ENCODE measurements around the gene VWCE. TPM values are rescaled to one million over a fixed set of nuclear protein-coding genes. Genes with fewer than 3 reads are reported as not detected.
A peak's percentile ranks its signal among the peaks of the same experiment; 100 is the strongest.

The VWCE gene, protein sequence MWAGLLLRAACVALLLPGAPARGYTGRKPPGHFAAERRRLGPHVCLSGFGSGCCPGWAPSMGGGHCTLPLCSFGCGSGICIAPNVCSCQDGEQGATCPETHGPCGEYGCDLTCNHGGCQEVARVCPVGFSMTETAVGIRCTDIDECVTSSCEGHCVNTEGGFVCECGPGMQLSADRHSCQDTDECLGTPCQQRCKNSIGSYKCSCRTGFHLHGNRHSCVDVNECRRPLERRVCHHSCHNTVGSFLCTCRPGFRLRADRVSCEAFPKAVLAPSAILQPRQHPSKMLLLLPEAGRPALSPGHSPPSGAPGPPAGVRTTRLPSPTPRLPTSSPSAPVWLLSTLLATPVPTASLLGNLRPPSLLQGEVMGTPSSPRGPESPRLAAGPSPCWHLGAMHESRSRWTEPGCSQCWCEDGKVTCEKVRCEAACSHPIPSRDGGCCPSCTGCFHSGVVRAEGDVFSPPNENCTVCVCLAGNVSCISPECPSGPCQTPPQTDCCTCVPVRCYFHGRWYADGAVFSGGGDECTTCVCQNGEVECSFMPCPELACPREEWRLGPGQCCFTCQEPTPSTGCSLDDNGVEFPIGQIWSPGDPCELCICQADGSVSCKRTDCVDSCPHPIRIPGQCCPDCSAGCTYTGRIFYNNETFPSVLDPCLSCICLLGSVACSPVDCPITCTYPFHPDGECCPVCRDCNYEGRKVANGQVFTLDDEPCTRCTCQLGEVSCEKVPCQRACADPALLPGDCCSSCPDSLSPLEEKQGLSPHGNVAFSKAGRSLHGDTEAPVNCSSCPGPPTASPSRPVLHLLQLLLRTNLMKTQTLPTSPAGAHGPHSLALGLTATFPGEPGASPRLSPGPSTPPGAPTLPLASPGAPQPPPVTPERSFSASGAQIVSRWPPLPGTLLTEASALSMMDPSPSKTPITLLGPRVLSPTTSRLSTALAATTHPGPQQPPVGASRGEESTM
- under 1 TPM; 0.61 to 0.95 (median 0.82) TPM for total RNA-seq
- 0.14 TPM for total RNA-seq (2013)

DNA sequence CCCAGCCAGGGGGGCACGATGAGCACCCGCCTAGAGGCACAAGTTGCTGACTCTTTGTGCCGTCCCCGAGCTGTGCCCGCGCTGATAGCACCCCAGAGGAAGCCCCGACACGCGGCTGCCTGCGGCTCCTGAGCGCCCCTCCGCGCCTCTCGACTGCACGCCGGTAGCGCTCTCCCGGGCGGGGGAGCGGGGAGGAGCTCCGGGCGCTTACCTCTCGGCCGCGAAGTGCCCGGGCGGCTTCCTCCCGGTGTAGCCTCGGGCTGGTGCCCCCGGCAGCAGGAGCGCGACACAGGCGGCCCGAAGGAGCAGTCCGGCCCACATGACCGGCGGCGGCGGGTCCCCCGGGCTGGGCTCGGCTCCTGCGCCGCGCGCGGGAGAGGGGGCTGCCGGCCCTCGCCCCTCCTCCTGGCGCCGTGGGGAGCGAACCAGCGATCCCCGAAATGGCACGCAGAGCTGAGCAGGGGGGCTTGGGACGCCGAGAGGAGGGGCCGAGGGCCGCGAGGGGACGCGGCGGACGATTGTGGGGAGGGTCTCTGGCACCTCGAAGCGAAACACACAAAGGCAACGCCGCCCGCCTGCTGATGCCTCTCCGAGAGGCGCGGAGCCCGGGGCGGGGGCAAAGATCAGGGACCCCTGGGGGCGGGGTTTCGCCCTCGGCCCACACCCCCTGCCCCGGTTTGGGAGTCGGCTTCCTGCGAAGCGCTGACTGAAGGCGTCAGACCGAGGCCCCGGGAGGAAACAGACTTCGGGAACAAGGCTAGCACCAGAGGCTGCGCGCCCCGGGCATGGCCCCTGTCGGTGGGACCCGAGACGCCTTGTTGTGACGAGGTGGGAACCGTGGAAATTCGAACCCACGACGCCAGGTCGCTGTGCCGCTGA is at the start of gene VWCE:
VWCE (minus strand) TSS at position 600 of the 879 bp plus-strand sequence; CDS start at position 321, 279 bp downstream.
- DNase-seq (peak; percentile 37 to 75), ATAC-seq (peak; percentile 82 to 89 (median 84))
- Histone ChIP-seq H3K36me3 (ENCODE audit: control insufficient read depth, insufficient read depth, low read length) (peaks cover 7% of the 10 kb centered on the region), H3K4me1 (ENCODE audit: control insufficient read depth, insufficient read depth, low read length) (peaks cover 32% of the 10 kb centered on the region), H3K9me3 (ENCODE audit: control insufficient read depth, insufficient read depth, low read length) (no peaks in the 10 kb centered on the region), H3K4me3 (ENCODE audit: low read length) (peak within 1 kb of the TSS; percentile 38), H3K27ac (ENCODE audit: low read length) (no peak within 1 kb of the TSS), H3K27me3 (ENCODE audit: control insufficient read depth, insufficient read depth, low read length) (peaks cover 9% of the 10 kb centered on the region)
- peaks cover 0 to 15% of the 10 kb centered on the region in 2 donors for H3K27me3 Mint-ChIP-seq (ENCODE audit: low read depth in 2 of 2)
- H3K27ac Mint-ChIP-seq = no peak within 1 kb of the TSS
- peaks cover 32 to 39% of the 10 kb centered on the region in 2 donors for H3K4me1 Mint-ChIP-seq
- TF ChIP-seq, protein P1, sequence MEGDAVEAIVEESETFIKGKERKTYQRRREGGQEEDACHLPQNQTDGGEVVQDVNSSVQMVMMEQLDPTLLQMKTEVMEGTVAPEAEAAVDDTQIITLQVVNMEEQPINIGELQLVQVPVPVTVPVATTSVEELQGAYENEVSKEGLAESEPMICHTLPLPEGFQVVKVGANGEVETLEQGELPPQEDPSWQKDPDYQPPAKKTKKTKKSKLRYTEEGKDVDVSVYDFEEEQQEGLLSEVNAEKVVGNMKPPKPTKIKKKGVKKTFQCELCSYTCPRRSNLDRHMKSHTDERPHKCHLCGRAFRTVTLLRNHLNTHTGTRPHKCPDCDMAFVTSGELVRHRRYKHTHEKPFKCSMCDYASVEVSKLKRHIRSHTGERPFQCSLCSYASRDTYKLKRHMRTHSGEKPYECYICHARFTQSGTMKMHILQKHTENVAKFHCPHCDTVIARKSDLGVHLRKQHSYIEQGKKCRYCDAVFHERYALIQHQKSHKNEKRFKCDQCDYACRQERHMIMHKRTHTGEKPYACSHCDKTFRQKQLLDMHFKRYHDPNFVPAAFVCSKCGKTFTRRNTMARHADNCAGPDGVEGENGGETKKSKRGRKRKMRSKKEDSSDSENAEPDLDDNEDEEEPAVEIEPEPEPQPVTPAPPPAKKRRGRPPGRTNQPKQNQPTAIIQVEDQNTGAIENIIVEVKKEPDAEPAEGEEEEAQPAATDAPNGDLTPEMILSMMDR (IDR thresholded peaks at IDR 0.05) = no peak
- no peaks in the 10 kb centered on the region for H3K9me3 Mint-ChIP-seq
- under 1% methylated on average over 97 of the region's 97 CpGs for WGBS (ENCODE audit: insufficient coverage)
- no peaks in the 10 kb centered on the region for H3K36me3 Mint-ChIP-seq
- H3K4me3 Mint-ChIP-seq = peak within 1 kb of the TSS; percentile 81
- intact Hi-C loops (cut with micrococcal nuclease) = no loop called here

DNA sequence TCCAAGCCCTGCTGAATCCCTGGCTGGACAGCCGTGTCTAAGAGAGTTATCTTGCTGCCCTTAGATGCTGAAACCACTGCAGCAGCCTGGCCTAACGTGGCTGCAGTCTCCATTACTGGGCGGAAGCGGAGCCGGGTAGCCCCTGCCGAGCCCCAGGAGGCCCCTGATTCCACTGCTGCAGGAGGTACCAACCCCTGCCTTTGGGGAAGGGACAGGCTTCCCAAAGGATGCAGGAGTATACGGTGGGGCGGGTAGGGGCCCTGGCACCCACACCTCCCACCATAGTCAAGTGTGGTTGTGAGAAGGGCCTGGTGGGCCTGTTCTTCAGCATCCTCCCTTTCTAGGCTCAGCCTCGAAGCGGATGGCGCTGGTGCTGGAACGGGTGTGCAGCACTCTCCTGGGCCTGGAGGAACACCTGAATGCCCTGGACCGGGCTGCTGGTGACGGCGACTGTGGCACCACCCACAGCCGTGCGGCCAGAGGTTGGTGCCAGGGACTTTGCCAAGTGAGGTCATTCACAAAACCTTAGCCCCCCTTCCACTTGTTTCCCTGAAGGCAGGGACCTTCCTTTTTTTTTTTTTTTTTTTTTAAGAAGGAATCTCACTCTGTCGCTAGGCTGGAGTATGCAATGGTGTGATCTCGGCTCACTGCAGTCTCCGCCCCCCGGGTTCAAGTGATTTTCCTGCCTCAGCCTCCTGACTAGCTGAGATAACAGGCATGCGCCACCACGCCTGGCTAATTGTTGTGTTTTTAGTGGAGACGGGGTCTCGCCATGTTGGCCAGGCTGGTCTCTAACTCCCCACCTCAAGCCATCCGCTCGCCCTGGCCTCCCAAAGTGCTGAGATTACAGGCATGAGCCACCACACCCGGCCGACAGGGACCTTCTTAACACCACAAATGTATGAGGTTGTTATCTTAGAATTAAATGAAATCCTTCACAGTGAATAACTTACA is 49.0 kb upstream of the VWCE start:
- Mint-ChIP-seq H3K27me3 (ENCODE audit: low read depth in 2 of 2) (no peaks in the 10 kb centered on the region), H3K4me3 (no peak overlapping the region), H3K27ac (no peak overlapping the region), H3K36me3 (no peaks in the 10 kb centered on the region), H3K4me1 (no peaks in the 10 kb centered on the region), H3K9me3 (no peaks in the 10 kb centered on the region)
- no peak for DNase-seq
- Histone ChIP-seq H3K27me3 (ENCODE audit: control insufficient read depth, insufficient read depth, low read length) (no peaks in the 10 kb centered on the region), H3K4me3 (ENCODE audit: low read length) (no peak overlapping the region), H3K27ac (ENCODE audit: low read length) (no peak overlapping the region), H3K4me1 (ENCODE audit: control insufficient read depth, insufficient read depth, low read length) (no peaks in the 10 kb centered on the region), H3K9me3 (ENCODE audit: control insufficient read depth, insufficient read depth, low read length) (no peaks in the 10 kb centered on the region), H3K36me3 (ENCODE audit: control insufficient read depth, insufficient read depth, low read length) (peaks cover 15% of the 10 kb centered on the region)
- ATAC-seq = no peak
- WGBS (ENCODE audit: insufficient coverage) = 96% methylated on average over 24 of the region's 29 CpGs
- TF ChIP-seq, protein P1 (IDR thresholded peaks at IDR 0.05) = no peak
- intact Hi-C loops (cut with micrococcal nuclease) = no loop called here

- no peak overlapping the region for H3K4me3 ChIP-seq (ENCODE audit: low read length)
- Mint-ChIP-seq H3K27me3 (ENCODE audit: low read depth in 2 of 2) (no peaks in the 10 kb centered on the region), H3K9me3 (no peaks in the 10 kb centered on the region), H3K27ac (no peak overlapping the region), H3K4me1 (no peaks in the 10 kb centered on the region), H3K36me3 (no peaks in the 10 kb centered on the region), H3K4me3 (no peak overlapping the region)
- 96% methylated on average over 20 of the region's 20 CpGs for WGBS (ENCODE audit: insufficient coverage)
- no peaks in the 10 kb centered on the region for H3K9me3 ChIP-seq (ENCODE audit: control insufficient read depth, insufficient read depth, low read length)
- intact Hi-C loops (cut with micrococcal nuclease) = no loop called here
- H3K36me3 ChIP-seq (ENCODE audit: control insufficient read depth, insufficient read depth, low read length) = peaks cover 3% of the 10 kb centered on the region
- no peak for ATAC-seq
- no peaks in the 10 kb centered on the region for H3K4me1 ChIP-seq (ENCODE audit: control insufficient read depth, insufficient read depth, low read length)
- H3K27ac ChIP-seq (ENCODE audit: low read length) = no peak overlapping the region
- TF ChIP-seq, protein P1 (IDR thresholded peaks at IDR 0.05) = no peak
- DNase-seq = no peak
- H3K27me3 ChIP-seq (ENCODE audit: control insufficient read depth, insufficient read depth, low read length) = no peaks in the 10 kb centered on the region
These were observed 47.2 kb upstream of the VWCE start for GRCh38 chr11:61342207-61342803.
